HFF-Myc (cell line): ENCODE data around the gene DNMT3B.
A peak's percentile ranks its signal among the peaks of the same experiment; 100 is the strongest.

Experiments
- DNase-seq: peaks from one replicate; pipeline ENCODE4 v3.0.0-alpha.2; 2011; ENCODE audit warnings: low read depth; ENCODE audit errors: extremely low read depth
- H3K4me3 ChIP-seq: replicated peaks from 2 replicates; pipeline ENCODE4 v1.5.1; 2011; ENCODE audit warnings: low read depth, mild to moderate bottlenecking, control low read depth, low read length
- CTCF ChIP-seq: IDR thresholded peaks from 2 replicates; pipeline ENCODE4 v1.5.1; 2012; ENCODE audit warnings: mild to moderate bottlenecking, low read depth, low read length, control low read depth; ENCODE audit errors: missing control alignments

DNMT3B gene

GRCh38 chr20:32741151-32741550 is 21.0 kb upstream of the DNMT3B start:
- H3K4me3 ChIP-seq: no peak overlapping the region
- TF ChIP-seq CTCF: no peak
- no peak for DNase-seq

GRCh38 chr20:32742322-32743236 is 19.6 kb upstream of the DNMT3B start:
- no peak for TF ChIP-seq CTCF
- peak overlapping the region; percentile 64 for H3K4me3 ChIP-seq
- no peak for DNase-seq

GRCh38 chr20:32743237-32744112 is 18.7 kb upstream of the DNMT3B start, which contains the start of gene COMMD7:
Gene COMMD7, minus strand, starts transcription at chr20:32743467. Its CDS starts 76 bp downstream, at chr20:32743391.
- peak within 1 kb of the TSS; percentile 64 for H3K4me3 ChIP-seq
- DNase-seq: no peak
- no peak for TF ChIP-seq CTCF

GRCh38 chr20:32749914-32750637 is 12.1 kb upstream of the DNMT3B start:
- no peak for DNase-seq
- TF ChIP-seq CTCF: no peak
- H3K4me3 ChIP-seq: no peak overlapping the region

GRCh38 chr20:32751293-32751692 is 10.9 kb upstream of the DNMT3B start:
- no peak overlapping the region for H3K4me3 ChIP-seq
- no peak for TF ChIP-seq CTCF
- no peak for DNase-seq

GRCh38 chr20:32751702-32752457 is 10.3 kb upstream of the DNMT3B start:
- TF ChIP-seq CTCF: no peak
- DNase-seq: no peak
- no peak overlapping the region for H3K4me3 ChIP-seq
